Rectal smooth muscle tissue (tissue), 1 donor: ENCODE data around the gene CASD1.

ENCODE experiments used
- H3K27ac ChIP-seq: one replicate; pipeline ENCODE4 v1.7.0; 2013; ENCODE audit warnings: low read depth, low read length, inconsistent platforms
- H3K27me3 ChIP-seq: one replicate; pipeline ENCODE4 v1.7.0; 2013; ENCODE audit warnings: low read length; ENCODE audit not compliant: control insufficient read depth, insufficient read depth
- H3K36me3 ChIP-seq: one replicate; pipeline ENCODE4 v1.7.0; 2013; ENCODE audit warnings: low read length; ENCODE audit not compliant: control insufficient read depth, insufficient read depth
- H3K4me1 ChIP-seq: one replicate; pipeline ENCODE4 v1.7.0; 2013; ENCODE audit warnings: low read length; ENCODE audit not compliant: control insufficient read depth, insufficient read depth
- H3K4me3 ChIP-seq: one replicate; pipeline ENCODE4 v1.7.0; 2013; ENCODE audit warnings: low read length
- H3K9ac ChIP-seq: one replicate; pipeline ENCODE4 v1.7.0; 2013; ENCODE audit warnings: low read length

The CASD1 gene

DNA sequence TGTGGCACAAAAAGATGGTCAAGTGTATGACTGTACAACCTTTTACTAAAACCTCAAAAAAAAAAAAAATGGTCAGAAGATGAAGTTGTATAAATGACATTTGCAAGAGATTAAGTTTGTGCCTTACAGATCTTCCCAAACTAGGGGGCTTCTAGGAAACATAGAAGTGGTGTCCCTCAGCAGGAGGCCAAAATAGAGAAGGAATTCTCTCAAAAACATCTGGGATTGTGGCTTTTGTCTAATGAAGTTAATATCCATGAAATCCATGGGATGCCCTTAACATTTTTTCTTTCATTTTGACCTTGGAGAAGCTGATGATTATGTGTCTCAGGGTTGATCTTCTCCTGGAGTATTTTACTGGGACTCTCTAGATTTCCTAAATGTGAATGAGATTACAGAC lies 62.2 kb downstream of the CASD1 start:
- H3K36me3 ChIP-seq = peaks cover 3% of the 10 kb centered on the region
- H3K27me3 ChIP-seq = no peaks in the 10 kb centered on the region
- no peak overlapping the region for H3K4me3 ChIP-seq
- H3K9ac ChIP-seq = no peak overlapping the region
- H3K4me1 ChIP-seq = no peaks in the 10 kb centered on the region
- no peak overlapping the region for H3K27ac ChIP-seq

DNA sequence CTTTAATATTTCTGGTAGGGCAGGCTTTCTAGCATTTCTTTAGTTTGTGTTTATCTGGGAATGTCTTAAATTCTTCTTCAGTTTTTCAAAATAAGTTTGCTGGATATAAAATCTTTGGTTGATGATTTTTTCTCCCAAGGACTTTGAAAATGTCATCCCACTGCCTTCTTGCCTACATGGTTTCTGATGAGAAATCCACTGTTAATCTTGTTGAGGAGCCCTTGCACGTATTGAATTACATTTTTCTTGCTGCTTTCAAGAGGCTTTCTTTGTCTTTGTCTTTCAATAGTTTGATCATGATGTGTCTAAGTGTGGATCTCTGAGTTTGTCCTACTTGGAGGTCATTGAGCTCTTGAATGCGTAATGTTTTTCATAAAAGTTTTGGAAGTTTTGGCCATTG lies 66.0 kb downstream of the CASD1 start:
- no peak overlapping the region for H3K4me3 ChIP-seq
- H3K9ac ChIP-seq = no peak overlapping the region
- no peak overlapping the region for H3K27ac ChIP-seq
- H3K27me3 ChIP-seq = no peaks in the 10 kb centered on the region
- H3K36me3 ChIP-seq = peaks cover 3% of the 10 kb centered on the region
- H3K4me1 ChIP-seq = no peaks in the 10 kb centered on the region

GRCh38 chr7:94576316-94576715 lies 66.7 kb downstream of the CASD1 start:
- peaks cover 3% of the 10 kb centered on the region for H3K36me3 ChIP-seq
- H3K27me3 ChIP-seq = no peaks in the 10 kb centered on the region
- no peak overlapping the region for H3K9ac ChIP-seq
- no peak overlapping the region for H3K27ac ChIP-seq
- no peak overlapping the region for H3K4me3 ChIP-seq
- no peaks in the 10 kb centered on the region for H3K4me1 ChIP-seq

DNA sequence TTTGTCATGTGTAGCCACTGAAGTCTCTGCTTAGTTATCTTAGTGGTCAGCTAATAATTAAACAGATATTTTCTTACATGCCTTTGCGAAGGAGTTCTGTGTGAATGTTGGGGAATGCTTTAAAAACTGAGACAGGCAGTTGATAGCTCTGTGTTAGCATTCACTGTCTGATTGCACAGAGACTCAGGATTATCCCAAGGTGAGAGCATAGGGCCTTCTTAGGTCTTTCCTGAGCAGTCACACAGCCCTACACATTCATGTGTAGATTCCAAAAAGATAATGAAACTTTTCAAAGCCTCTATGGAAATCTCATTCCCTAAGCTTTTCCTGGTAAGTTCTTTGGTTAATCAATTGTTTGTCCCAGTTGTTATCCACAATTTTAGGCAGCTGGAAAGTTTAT lies 67.7 kb downstream of the CASD1 start:
- H3K27me3 ChIP-seq = no peaks in the 10 kb centered on the region
- H3K36me3 ChIP-seq = peaks cover 3% of the 10 kb centered on the region
- H3K9ac ChIP-seq = no peak overlapping the region
- H3K27ac ChIP-seq = no peak overlapping the region
- no peak overlapping the region for H3K4me3 ChIP-seq
- no peaks in the 10 kb centered on the region for H3K4me1 ChIP-seq

DNA sequence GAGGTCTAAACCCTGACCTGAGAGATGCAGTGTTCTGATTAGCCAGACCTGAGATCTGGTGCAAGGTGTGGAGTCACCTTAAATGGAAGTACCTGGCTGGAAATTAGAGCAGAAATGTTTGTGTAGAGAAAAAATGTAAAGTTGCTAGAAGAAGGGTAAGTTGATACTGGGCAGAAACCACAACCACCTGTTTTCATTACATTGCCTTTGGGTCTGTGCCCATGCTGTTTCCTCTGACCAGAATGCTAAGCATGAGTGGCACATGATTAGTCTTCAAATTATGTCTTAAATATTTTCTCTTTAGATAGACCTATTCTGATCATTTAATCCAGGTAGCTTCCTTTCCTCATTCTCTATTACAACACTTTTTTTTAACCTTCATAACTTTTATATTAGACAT lies 69.0 kb downstream of the CASD1 start:
- no peak overlapping the region for H3K27ac ChIP-seq
- no peak overlapping the region for H3K9ac ChIP-seq
- H3K27me3 ChIP-seq = no peaks in the 10 kb centered on the region
- no peaks in the 10 kb centered on the region for H3K4me1 ChIP-seq
- no peak overlapping the region for H3K4me3 ChIP-seq
- peaks cover 3% of the 10 kb centered on the region for H3K36me3 ChIP-seq

DNA sequence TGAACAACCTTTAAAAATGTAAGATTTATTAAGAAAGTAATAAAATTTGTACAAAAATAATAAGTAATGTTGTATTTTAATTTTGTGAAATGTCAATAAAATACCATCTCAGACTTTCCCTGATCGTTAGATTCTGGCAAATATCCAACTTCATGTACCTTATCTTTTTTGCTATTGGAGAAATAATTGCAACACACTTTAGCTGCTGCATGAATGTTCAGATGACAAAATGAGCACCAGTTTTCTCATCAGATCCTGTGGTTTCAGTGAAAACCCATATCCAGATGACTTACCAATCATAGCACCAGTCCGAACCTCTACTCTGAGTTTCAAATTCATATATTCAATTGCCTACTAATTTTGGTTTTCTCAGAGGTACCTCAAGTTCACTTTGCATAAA lies 69.9 kb downstream of the CASD1 start:
- Histone ChIP-seq H3K9ac (no peak overlapping the region), H3K36me3 (peaks cover 3% of the 10 kb centered on the region), H3K4me1 (no peaks in the 10 kb centered on the region), H3K27me3 (no peaks in the 10 kb centered on the region), H3K27ac (no peak overlapping the region), H3K4me3 (no peak overlapping the region)

DNA sequence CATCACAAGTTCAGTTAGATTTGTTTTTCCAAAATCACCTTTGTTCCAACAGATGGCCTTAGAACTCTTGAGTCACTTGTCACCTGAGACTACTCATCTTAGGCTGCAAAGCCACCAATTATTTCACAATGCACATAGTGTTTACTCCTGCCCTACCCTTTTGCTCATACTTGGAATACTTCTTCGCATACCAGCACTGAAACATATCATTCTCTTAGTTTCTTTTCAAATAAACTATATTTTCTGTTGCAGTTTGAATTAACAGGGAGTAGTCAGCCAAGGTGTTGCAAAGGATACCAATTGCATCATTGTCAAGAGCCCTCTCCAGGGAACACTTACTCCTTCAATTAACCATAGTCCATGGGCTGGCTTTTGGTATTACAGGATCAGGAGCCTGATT lies 71.0 kb downstream of the CASD1 start:
- peaks cover 3% of the 10 kb centered on the region for H3K36me3 ChIP-seq
- no peak overlapping the region for H3K4me3 ChIP-seq
- no peaks in the 10 kb centered on the region for H3K4me1 ChIP-seq
- H3K27me3 ChIP-seq = no peaks in the 10 kb centered on the region
- no peak overlapping the region for H3K9ac ChIP-seq
- H3K27ac ChIP-seq = no peak overlapping the region

DNA sequence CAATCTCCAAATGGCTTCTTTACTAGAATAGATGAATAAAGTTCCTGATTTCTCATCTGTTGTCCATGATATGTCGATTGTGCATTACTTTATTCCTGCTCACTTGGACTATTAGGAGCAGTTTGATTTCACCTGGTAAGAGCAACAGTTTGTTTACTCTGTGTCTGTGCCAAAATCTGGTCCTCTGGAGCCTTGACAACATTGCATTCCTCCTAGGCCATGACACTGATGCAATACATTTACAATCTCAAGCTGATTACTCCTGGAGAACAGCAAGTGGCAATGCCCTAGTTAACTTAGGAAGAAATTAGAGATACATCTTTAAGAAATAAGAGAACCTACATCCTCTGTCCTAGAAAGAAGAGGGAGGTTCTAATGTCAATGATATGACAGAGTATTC lies 74.5 kb downstream of the CASD1 start:
- Histone ChIP-seq H3K4me3 (no peak overlapping the region), H3K9ac (no peak overlapping the region)

DNA sequence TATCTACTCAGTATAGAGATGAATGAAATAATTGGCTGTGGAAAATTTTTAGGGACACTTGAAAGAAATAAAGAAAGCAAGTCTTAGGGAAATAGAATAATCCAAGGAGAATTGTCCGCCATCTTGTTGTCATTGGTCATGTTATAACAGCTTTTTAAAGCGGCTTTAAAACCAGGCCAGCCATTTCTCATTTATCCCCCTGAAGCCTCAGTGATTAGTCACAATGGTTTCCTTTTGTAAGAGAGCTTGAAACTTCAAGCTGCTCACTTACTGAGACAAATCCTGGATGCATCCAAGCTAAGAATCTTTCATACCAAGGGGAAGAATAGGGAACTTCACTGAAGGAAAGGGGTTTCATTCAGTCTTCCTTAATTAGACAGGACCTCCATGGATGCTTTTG lies 78.5 kb downstream of the CASD1 start:
- no peak overlapping the region for H3K4me3 ChIP-seq
- no peak overlapping the region for H3K9ac ChIP-seq
- no peaks in the 10 kb centered on the region for H3K36me3 ChIP-seq
- no peaks in the 10 kb centered on the region for H3K4me1 ChIP-seq
- H3K27ac ChIP-seq = no peak overlapping the region
- H3K27me3 ChIP-seq = no peaks in the 10 kb centered on the region

More for the DNA sequence above, 74.5 kb downstream of the CASD1 start:
- no peaks in the 10 kb centered on the region for H3K36me3 ChIP-seq
- H3K4me1 ChIP-seq = no peaks in the 10 kb centered on the region
- no peak overlapping the region for H3K27ac ChIP-seq
- H3K27me3 ChIP-seq = no peaks in the 10 kb centered on the region

DNA sequence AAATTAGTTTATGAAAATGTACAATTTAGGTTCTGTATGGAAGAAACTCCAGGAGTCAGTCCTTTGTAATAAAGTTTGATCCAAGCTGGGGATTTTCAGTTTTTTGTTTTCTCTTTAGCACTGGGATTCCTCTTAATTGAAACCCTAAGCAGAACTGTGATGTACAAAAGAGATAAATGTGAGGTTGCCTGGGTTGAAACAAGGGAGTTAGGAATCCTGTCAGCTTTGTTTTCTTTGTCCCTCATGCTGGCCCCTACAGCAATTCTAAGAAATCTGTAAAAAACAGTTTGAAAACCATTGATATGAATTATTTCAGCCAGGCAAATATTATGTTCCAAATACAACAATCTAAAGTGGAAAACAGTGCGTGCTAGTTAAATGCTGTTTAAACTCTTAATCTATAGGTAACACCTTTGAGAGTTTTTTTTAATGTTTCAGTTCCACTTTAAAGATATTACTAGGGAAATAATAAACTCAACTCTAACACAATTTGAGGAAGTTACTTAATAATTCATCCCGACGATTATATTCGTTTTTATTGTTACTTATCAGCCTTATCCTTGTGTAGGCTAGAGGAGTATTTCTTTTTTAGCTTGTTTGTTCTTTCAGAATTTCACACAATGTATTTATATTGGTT lies 81.0 kb downstream of the CASD1 start:
- Histone ChIP-seq H3K4me3 (no peak overlapping the region), H3K27ac (no peak overlapping the region), H3K9ac (no peak overlapping the region)

DNA sequence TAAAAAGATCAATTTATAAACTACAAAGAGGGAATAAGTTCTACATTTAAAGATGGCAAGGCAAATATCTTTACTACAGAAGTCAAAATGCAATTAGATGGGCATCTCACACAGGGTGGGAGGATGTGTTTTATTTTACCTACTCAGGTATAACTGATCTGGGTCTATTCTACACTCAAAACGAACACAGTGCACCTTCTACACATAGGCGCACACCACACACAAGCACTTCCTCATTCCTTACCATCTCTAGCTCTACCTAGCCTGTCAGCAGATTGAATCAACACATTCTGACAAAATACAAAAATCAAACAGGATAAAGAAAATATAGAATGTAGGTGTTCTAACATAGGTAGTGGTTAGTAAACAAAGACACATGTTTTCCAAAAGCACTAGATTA lies 81.6 kb downstream of the CASD1 start:
- Histone ChIP-seq H3K4me3 (no peak overlapping the region), H3K9ac (no peak overlapping the region), H3K4me1 (no peaks in the 10 kb centered on the region), H3K36me3 (no peaks in the 10 kb centered on the region), H3K27ac (no peak overlapping the region), H3K27me3 (no peaks in the 10 kb centered on the region)

More for the DNA sequence above, 81.0 kb downstream of the CASD1 start:
- Histone ChIP-seq H3K4me1 (no peaks in the 10 kb centered on the region), H3K36me3 (no peaks in the 10 kb centered on the region), H3K27me3 (no peaks in the 10 kb centered on the region)

- H3K27ac ChIP-seq = no peak overlapping the region
- no peaks in the 10 kb centered on the region for H3K4me1 ChIP-seq
- H3K36me3 ChIP-seq = no peaks in the 10 kb centered on the region
- H3K9ac ChIP-seq = no peak overlapping the region
- H3K27me3 ChIP-seq = no peaks in the 10 kb centered on the region
- no peak overlapping the region for H3K4me3 ChIP-seq
Measured at GRCh38 chr7:94594882-94595281, 85.3 kb downstream of the CASD1 start.

- H3K4me3 ChIP-seq = no peak overlapping the region
- no peaks in the 10 kb centered on the region for H3K4me1 ChIP-seq
- H3K27ac ChIP-seq = no peak overlapping the region
- H3K27me3 ChIP-seq = no peaks in the 10 kb centered on the region
- H3K9ac ChIP-seq = no peak overlapping the region
- H3K36me3 ChIP-seq = no peaks in the 10 kb centered on the region
Measured at GRCh38 chr7:94595717-94596116, 86.1 kb downstream of the CASD1 start.
